GM19025 (cell line): ENCODE results near the gene FZD8.
A peak's percentile ranks its signal among the peaks of the same experiment; 100 is the strongest.

Experiments used
- ATAC-seq: cut with Tn5 transposase; IDR thresholded peaks from one replicate; pipeline ENCODE4 v1.9.1; 2021; ENCODE audit warnings: mild to moderate bottlenecking, low read depth, moderate library complexity; ENCODE audit not compliant: unreplicated experiment

FZD8 gene

GRCh38 chr10:35641676-35642034, 441 bp downstream of the FZD8 start:
- peak; percentile 21 for ATAC-seq

- peak; percentile 30 for ATAC-seq
Observed at GRCh38 chr10:35640951-35641675, 983 bp downstream of the FZD8 start.

GRCh38 chr10:35640474-35640873, 1.6 kb downstream of the FZD8 start:
- ATAC-seq, result peak; percentile 38

- no peak for ATAC-seq
Observed at GRCh38 chr10:35639728-35640401, 2.2 kb downstream of the FZD8 start.

GRCh38 chr10:35639021-35639727, 2.9 kb downstream of the FZD8 start:
- ATAC-seq, result no peak

GRCh38 chr10:35638101-35638500, 4.0 kb downstream of the FZD8 start:
- ATAC-seq, result no peak

GRCh38 chr10:35637462-35637861, 4.6 kb downstream of the FZD8 start:
- no peak for ATAC-seq

- ATAC-seq, result no peak
Observed at GRCh38 chr10:35636956-35637355, 5.1 kb downstream of the FZD8 start.

- ATAC-seq, result no peak
Observed at GRCh38 chr10:35635576-35635975, 6.5 kb downstream of the FZD8 start.

- ATAC-seq, result no peak
Observed at GRCh38 chr10:35633006-35633980, 8.8 kb downstream of the FZD8 start.

- ATAC-seq, result no peak
Observed at GRCh38 chr10:35632027-35632426, 10.1 kb downstream of the FZD8 start.

GRCh38 chr10:35631404-35631803, 10.7 kb downstream of the FZD8 start:
- ATAC-seq, result no peak

- ATAC-seq, result no peak
Observed at GRCh38 chr10:35626971-35627507, 15.1 kb downstream of the FZD8 start.

GRCh38 chr10:35614312-35614711, 27.8 kb downstream of the FZD8 start:
- no peak for ATAC-seq

GRCh38 chr10:35613597-35614226, 28.4 kb downstream of the FZD8 start:
- no peak for ATAC-seq

- no peak for ATAC-seq
Observed at GRCh38 chr10:35613107-35613440, 29.0 kb downstream of the FZD8 start.

GRCh38 chr10:35612385-35613106, 29.6 kb downstream of the FZD8 start:
- ATAC-seq, result no peak

- no peak for ATAC-seq
Observed at GRCh38 chr10:35611750-35612149, 30.3 kb downstream of the FZD8 start.

- ATAC-seq, result no peak
Observed at GRCh38 chr10:35608328-35608672, 33.8 kb downstream of the FZD8 start.
